Fibroblast of the aortic adventitia (primary cell): ENCODE measurements around the gene TSC2. TPM values are rescaled to one million over a fixed set of nuclear protein-coding genes. Genes with fewer than 3 reads are reported as not detected.

Source experiments
- DNase-seq: peaks from one replicate; pipeline ENCODE4 v3.0.0-alpha.2; 2010; ENCODE audit warnings: low read depth
- H3K4me3 ChIP-seq: 2 replicates; pipeline ENCODE4 v1.5.1; 2011; ENCODE audit warnings: low read depth, mild to moderate bottlenecking, control low read depth, low read length, moderate library complexity
- total RNA-seq: library from RNA; depleted of rRNA; stranded (reverse); fragments of >200 nt; gene quantifications from 2 replicates; pipeline ENCODE4 v1.2.3, GENCODE V29; 2012; ENCODE audit warnings: low replicate concordance
- TF ChIP-seq, protein P1 (sequence below): IDR thresholded peaks from 2 replicates; pipeline ENCODE4 v1.5.1; 2011; ENCODE audit warnings: mild to moderate bottlenecking, low read length, control low read depth, inconsistent platforms; ENCODE audit not compliant: insufficient read depth

Gene TSC2
- total RNA-seq, 1 donor, result 58.7 TPM

DNA sequence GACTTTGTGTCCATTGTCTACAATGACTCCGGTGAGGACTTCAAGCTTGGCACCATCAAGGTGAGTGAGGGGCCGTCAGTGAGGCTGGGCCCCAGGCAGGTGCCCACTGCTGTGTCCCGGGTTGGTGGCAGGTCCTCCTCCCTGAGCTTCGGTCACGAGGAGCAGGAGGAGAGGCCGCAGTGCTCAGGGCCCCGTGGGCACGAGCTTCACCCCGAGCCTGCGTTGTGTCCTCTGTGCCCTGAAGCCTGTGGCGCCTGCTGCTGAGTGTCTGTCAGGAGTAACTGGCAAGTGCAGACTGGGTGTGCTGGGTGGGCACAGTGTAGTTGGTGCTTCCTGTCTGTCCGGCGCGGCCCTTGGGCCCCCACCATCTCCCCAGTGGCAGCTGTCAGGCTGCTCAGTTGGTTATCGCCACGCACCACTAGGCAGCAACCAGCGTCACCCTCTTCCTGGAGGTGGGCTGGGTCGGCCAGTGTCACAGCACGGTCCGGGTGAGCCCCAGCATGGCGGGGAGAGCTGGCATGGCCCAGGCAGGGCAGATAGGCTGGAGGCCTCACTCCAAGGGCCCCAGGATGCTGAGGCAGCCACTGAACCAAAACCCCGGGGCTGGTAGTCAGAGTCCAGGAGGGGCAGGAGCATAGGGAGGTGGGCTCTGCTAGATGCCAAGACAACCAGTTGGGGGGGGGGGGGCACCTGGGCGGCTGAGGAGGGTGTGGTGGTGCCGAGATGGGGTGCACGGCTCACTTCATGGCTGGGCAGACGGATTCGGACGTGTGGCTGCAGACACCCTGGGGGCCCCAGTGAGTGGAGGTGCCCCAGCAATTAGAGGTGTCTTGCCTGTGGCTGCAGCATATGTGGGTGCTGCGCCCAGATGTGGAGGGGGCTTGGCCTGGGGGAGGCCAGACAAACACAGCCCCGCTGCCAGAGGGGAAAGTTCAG lies 39.3 kb downstream of the TSC2 start:
- DNase-seq, result no peak
- no peak overlapping the region for H3K4me3 ChIP-seq
- TF ChIP-seq, protein P1, sequence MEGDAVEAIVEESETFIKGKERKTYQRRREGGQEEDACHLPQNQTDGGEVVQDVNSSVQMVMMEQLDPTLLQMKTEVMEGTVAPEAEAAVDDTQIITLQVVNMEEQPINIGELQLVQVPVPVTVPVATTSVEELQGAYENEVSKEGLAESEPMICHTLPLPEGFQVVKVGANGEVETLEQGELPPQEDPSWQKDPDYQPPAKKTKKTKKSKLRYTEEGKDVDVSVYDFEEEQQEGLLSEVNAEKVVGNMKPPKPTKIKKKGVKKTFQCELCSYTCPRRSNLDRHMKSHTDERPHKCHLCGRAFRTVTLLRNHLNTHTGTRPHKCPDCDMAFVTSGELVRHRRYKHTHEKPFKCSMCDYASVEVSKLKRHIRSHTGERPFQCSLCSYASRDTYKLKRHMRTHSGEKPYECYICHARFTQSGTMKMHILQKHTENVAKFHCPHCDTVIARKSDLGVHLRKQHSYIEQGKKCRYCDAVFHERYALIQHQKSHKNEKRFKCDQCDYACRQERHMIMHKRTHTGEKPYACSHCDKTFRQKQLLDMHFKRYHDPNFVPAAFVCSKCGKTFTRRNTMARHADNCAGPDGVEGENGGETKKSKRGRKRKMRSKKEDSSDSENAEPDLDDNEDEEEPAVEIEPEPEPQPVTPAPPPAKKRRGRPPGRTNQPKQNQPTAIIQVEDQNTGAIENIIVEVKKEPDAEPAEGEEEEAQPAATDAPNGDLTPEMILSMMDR, result no peak

DNA sequence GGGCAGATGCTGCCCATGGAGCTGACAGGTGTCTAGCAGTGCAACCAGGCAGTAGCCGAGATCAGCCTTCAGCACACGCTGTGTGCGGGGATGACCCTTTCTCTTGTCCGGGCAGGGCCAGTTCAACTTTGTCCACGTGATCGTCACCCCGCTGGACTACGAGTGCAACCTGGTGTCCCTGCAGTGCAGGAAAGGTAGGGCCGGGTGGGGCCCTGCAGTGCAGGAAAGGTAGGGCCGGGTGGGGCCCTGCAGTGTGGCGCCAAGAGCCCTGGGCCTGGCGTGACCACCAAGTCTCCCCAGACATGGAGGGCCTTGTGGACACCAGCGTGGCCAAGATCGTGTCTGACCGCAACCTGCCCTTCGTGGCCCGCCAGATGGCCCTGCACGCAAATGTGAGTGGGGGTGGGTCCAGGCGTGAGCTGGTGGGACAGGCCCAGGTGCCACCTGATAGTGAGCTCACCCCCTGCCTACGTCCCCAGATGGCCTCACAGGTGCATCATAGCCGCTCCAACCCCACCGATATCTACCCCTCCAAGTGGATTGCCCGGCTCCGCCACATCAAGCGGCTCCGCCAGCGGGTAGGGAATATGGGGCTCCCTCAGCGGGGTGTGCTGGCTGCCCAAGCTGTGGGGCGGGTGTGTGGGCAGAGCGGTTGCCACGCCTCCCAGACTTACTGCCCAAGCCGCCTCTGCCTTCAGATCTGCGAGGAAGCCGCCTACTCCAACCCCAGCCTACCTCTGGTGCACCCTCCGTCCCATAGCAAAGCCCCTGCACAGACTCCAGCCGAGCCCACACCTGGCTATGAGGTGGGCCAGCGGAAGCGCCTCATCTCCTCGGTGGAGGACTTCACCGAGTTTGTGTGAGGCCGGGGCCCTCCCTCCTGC lies 40.2 kb downstream of the TSC2 start:
- no peak overlapping the region for H3K4me3 ChIP-seq
- no peak for DNase-seq
- TF ChIP-seq, protein P1, result no peak

DNA sequence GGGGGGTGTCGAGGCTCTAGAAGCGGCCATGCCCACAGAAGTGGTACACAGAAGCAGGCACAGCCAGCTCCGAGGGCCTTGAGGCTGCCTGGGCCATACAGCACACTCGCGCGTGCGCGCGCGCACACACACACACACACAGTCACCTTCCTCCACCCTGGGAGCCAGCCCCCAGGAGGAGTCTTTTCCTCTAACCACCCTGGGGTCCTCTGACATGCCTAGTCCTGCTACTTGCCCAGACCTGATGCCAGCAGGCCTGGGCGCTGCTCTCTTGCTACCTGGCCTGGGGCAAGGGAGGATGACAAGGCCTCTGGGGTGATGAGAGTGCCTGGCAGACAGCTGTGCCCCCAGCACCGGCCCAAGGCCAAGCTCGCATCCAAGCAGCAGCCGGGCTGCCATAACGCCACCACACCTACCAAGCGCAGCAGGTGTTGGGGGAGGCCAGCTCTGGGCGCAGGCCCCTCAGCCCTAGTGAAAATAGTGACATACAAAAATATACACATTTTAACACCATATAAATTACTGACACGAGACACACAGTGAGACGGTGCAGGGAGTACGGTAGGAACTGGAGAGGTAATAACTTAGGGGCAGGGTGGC lies 41.1 kb downstream of the TSC2 start:
- H3K4me3 ChIP-seq, result no peak overlapping the region
- DNase-seq, result no peak
- TF ChIP-seq, protein P1, result no peak

DNA sequence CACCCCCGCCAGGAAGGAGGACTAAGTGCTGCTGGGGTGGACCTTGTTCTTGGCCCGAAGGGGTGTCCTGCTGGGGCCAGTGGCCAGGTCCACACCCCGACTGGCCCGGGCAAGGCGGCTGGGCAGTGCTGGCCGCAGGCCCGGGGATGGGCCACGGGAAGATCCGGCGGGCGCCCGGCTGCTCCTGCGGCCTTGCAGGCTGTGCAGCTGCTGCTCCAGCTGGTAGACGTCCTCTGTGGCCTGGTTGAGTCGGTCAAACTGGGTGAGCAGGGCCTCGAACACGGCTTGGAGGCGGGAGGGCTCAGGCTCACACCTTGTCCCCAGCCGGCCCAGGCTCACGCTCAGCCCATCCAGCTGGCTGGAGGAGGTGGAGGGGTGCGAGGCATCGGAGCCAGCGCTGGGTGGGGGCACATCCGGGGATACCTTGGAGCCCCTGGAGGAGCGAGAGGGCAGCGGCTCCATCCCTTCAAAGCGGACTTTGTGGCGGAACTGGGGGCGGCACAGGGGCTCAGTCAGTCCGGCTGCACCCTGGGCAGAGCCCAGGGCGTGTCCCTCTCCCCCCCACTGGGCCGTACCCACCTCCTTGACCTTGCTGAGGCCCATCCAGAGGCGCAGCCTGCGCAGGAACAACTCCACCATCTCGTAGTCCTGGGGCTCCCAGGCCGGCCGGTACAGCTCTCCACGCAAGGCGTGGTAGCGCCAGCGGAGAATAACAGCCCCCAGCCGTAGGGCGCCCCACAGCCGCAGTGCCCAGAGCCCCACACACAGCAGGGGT lies 42.1 kb downstream of the TSC2 start:
- no peak overlapping the region for H3K4me3 ChIP-seq
- no peak for DNase-seq
- TF ChIP-seq, protein P1, result no peak

DNA sequence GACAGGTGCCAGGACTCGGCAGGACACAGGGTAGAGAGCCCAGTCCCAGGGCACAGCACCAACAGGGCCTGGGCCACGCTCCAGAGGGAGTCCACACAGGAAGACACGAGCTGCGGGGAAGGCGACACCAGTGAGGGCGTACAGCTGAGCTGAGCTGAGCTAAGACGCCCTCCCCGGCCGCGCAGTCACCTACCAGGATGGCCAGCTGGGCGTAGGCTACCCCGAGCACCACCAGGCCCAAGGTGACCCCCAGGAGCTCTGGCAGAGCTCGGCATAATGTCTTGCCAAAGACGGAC lies 42.6 kb downstream of the TSC2 start:
- TF ChIP-seq, protein P1, result no peak
- no peak overlapping the region for H3K4me3 ChIP-seq
- no peak for DNase-seq
